HG02973 (cell line): ENCODE measurements around the gene LRRC8E.
"Not testable (repeated sequence)": the region's sequence is repeated elsewhere in the genome, so short reads cannot be mapped to it uniquely, and the experiment has no call there.

Experiments used
- ATAC-seq: cut with Tn5 transposase; IDR thresholded peaks from one replicate; pipeline ENCODE4 v1.9.1; 2021; ENCODE audit warnings: moderate library complexity; ENCODE audit not compliant: unreplicated experiment

Gene LRRC8E

GRCh38 chr19:7883796-7884570, 4.3 kb upstream of the LRRC8E start:
- no peak for ATAC-seq

- ATAC-seq: no peak
These were observed 2.5 kb upstream of the LRRC8E start for GRCh38 chr19:7885818-7886217.

- no peak for ATAC-seq
These were observed 734 bp upstream of the LRRC8E start for GRCh38 chr19:7887408-7888144.

- no peak for ATAC-seq
These were observed 512 bp downstream of the LRRC8E start for GRCh38 chr19:7888826-7889217.

- not testable (repeated sequence) for ATAC-seq
These were observed 5.2 kb downstream of the LRRC8E start for GRCh38 chr19:7893362-7894101.

- no peak for ATAC-seq
These were observed 6.5 kb downstream of the LRRC8E start for GRCh38 chr19:7894612-7895309.

- no peak for ATAC-seq
These were observed 7.3 kb downstream of the LRRC8E start for GRCh38 chr19:7895565-7895964.

- ATAC-seq: no peak
These were observed 9.0 kb downstream of the LRRC8E start for GRCh38 chr19:7897292-7897691.

GRCh38 chr19:7898967-7899366, 10.7 kb downstream of the LRRC8E start:
- ATAC-seq: no peak

GRCh38 chr19:7899751-7900378, 11.6 kb downstream of the LRRC8E start:
- no peak for ATAC-seq

- ATAC-seq: no peak
These were observed 12.1 kb downstream of the LRRC8E start for GRCh38 chr19:7900401-7900870.

- no peak for ATAC-seq
These were observed 12.6 kb downstream of the LRRC8E start for GRCh38 chr19:7900931-7901330.

- no peak for ATAC-seq
These were observed 13.0 kb downstream of the LRRC8E start for GRCh38 chr19:7901337-7901736.

GRCh38 chr19:7902796-7903243, 14.5 kb downstream of the LRRC8E start:
- ATAC-seq: no peak

GRCh38 chr19:7903244-7904073, 15.1 kb downstream of the LRRC8E start, which contains the start of gene MAP2K7:
Gene MAP2K7 (plus strand): TSS chr19:7903877. CDS start chr19:7903945, 68 bp downstream.
- ATAC-seq: peak; percentile 72

- peak; percentile 30 for ATAC-seq
These were observed 16.0 kb downstream of the LRRC8E start for GRCh38 chr19:7904074-7905020.

GRCh38 chr19:7905268-7905667, 17.0 kb downstream of the LRRC8E start:
- ATAC-seq: no peak

GRCh38 chr19:7905859-7906258, 17.5 kb downstream of the LRRC8E start:
- ATAC-seq: no peak
